Stomach (tissue), 9 donors: ENCODE data around the gene ACSBG1. TPM values are rescaled to one million over a fixed set of nuclear protein-coding genes. Genes with fewer than 3 reads are reported as not detected.

ENCODE experiments used
- DNase-seq, 2 donors: peaks; one replicate each; pipeline versions ENCODE4 v3.0.0 to v3.0.0-alpha.2; 2013 to 2019
- H3K27ac ChIP-seq, 5 donors: fragments of 200-600 bp in 4 of 5; sonication (generic) in 4 of 5; one replicate each; pipeline ENCODE4 v1.5.1; 2013 to 2019; ENCODE audit warnings: mild to moderate bottlenecking in 1 of 5, moderate library complexity in 1 of 5
- H3K27me3 ChIP-seq, 3 donors: fragments of 200-600 bp; sonication (generic); one replicate each; pipeline ENCODE4 v1.5.1; 2017 to 2019; ENCODE audit warnings: mixed run types in 1 of 3
- H3K36me3 ChIP-seq, 4 donors: fragments of 200-600 bp; sonication (generic); 1 replicate in 3 of 4; 2 replicates in 1 of 4; pipeline ENCODE4 v1.5.1; 2016 to 2019
- H3K4me1 ChIP-seq, 4 donors: fragments of 200-600 bp; sonication (generic); one replicate each; pipeline ENCODE4 v1.5.1; 2016 to 2019
- H3K4me3 ChIP-seq, 4 donors: fragments of 200-600 bp; sonication (generic) in 3 of 4; one replicate each; pipeline ENCODE4 v1.5.1; 2016 to 2019; ENCODE audit warnings: mild to moderate bottlenecking in 1 of 4
- H3K9me3 ChIP-seq, 4 donors: fragments of 200-600 bp; sonication (generic); one replicate each; pipeline ENCODE4 v1.5.1; 2016 to 2019
- CTCF ChIP-seq, 7 experiments: fragments of 450-650 bp in 4 of 7; fragments of 200-600 bp in 3 of 7; sonication (generic) in 3 of 7; IDR thresholded peaks; one replicate each; pipeline ENCODE4 v1.5.1; 2016 to 2019; ENCODE audit warnings: antibody characterized with exemption in 7 of 7, control low read depth in 2 of 7, mild to moderate bottlenecking in 1 of 7
- EP300 ChIP-seq: sonication (generic); formaldehyde crosslinking; IDR thresholded peaks from one replicate; pipeline ENCODE4 v1.6.1; 2017; ENCODE audit warnings: antibody characterized with exemption
- POLR2A ChIP-seq, 4 donors: fragments of 450-650 bp; IDR thresholded peaks; one replicate each; pipeline ENCODE4 v1.6.1; 2016; ENCODE audit warnings: antibody characterized with exemption in 4 of 4, control low read depth in 2 of 4, mild to moderate bottlenecking in 1 of 4, moderate library complexity in 1 of 4
- POLR2AphosphoS5 ChIP-seq, 3 donors: sonication (generic); formaldehyde crosslinking; IDR thresholded peaks; one replicate each; pipeline ENCODE4 v1.6.1; 2016; ENCODE audit warnings: antibody characterized with exemption in 3 of 3
- WGBS, 5 donors: extraction: QIAGEN DNeasy Blood & Tissue Kit in 3 of 5; methylation state at CpG; one replicate each; pipeline versions ENCODE4 v1.1.5 to v1.1.7; 2013 to 2018; 5-methylcytosine and 5-hydroxymethylcytosine counted together
- intact Hi-C: fragments of 100-400 bp; cut with DNase I; formaldehyde crosslinking; loops from one replicate; pipeline ENCODE4 v1.15.1; 2023; ENCODE audit warnings: low total_unique reads
- polyA plus RNA-seq, 3 donors: library from polyadenylated mRNA; stranded (reverse); fragments of 200-250 nt; gene quantifications; one replicate each; pipeline ENCODE4 v1.2.3, GENCODE V29; 2013
- total RNA-seq, 5 donors: library from RNA; depleted of rRNA; stranded (reverse); fragments of >200 nt; gene quantifications; one replicate each; pipeline versions ENCODE4 v1.1.0 to v1.2.3, GENCODE V29; 2014 to 2016
- donor health status: healthy with polysubstance abuse.
- donor health status: Bipolar disorder and iron deficiency.
- donor health status: healthy.

Gene ACSBG1
- total and polyA plus RNA-seq, 8 donors = under 0.01 to 1.5 (median 0.15) TPM; not detected in 3

GRCh38 chr15:78244893-78245292 is 10.5 kb upstream of the ACSBG1 start:
- Histone ChIP-seq H3K4me3 (no peak overlapping the region), H3K27me3 (peaks cover 0 to 6% (median 0%) of the 10 kb centered on the region in 3 donors), H3K4me1 (peaks cover 0 to 20% (median 14%) of the 10 kb centered on the region in 4 donors), H3K27ac (no peak overlapping the region), H3K36me3 (no peaks in the 10 kb centered on the region), H3K9me3 (no peaks in the 10 kb centered on the region)
- intact Hi-C loops = loop anchor here (5.0 kb wide), 1 partner anchor 133 kb away; no protein-coding TSS in a partner anchor
- TF ChIP-seq CTCF (IDR thresholded peaks at IDR 0.05) = no peak
- no peak for TF ChIP-seq POLR2AphosphoS5 (IDR thresholded peaks at IDR 0.05)
- TF ChIP-seq POLR2A (IDR thresholded peaks at IDR 0.05) = no peak
- no peak for TF ChIP-seq EP300
- 66 to 87% (median 76%) methylated on average over 6 to 7 of the region's 7 CpGs for WGBS, 5 donors
- DNase-seq = no peak

DNA sequence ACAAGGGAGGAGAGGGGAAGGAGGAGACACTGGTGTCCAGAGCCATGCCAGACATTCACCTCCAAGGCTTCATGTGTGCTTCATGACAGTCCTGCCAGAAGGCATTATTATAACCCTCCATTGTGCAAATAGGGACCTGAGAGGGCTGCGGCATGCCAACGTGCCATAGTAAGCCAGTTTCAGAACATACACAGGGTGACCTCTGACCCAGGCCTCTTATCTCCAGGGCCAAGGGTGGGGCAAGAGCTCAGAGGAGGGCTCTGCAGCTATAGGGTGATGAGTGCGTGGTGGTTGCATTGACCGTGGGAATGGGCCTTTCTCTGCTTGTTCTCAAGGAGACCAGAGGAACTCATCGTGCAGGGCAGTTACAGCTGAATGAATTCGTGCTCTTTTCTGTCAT is 9.7 kb upstream of the ACSBG1 start:
- intact Hi-C loops = loop anchor here (5.0 kb wide), 1 partner anchor 132 kb away; no protein-coding TSS in a partner anchor
- peaks cover 0 to 6% (median 0%) of the 10 kb centered on the region in 3 donors for H3K27me3 ChIP-seq
- WGBS, 5 donors = 48 to 76% (median 55%) methylated on average over 6 of the region's 6 CpGs
- H3K27ac ChIP-seq = no peak overlapping the region
- peaks cover 0 to 20% (median 14%) of the 10 kb centered on the region in 4 donors for H3K4me1 ChIP-seq
- no peaks in the 10 kb centered on the region for H3K36me3 ChIP-seq
- no peak overlapping the region for H3K4me3 ChIP-seq
- no peaks in the 10 kb centered on the region for H3K9me3 ChIP-seq
- no peak for TF ChIP-seq CTCF (IDR thresholded peaks at IDR 0.05)
- TF ChIP-seq EP300 = no peak
- no peak for TF ChIP-seq POLR2AphosphoS5 (IDR thresholded peaks at IDR 0.05)
- no peak for TF ChIP-seq POLR2A (IDR thresholded peaks at IDR 0.05)
- peak; percentile 32 to 63 for DNase-seq

GRCh38 chr15:78243491-78243941 is 9.2 kb upstream of the ACSBG1 start:
- Histone ChIP-seq H3K27ac (no peak overlapping the region), H3K27me3 (peaks cover 0 to 6% (median 0%) of the 10 kb centered on the region in 3 donors), H3K36me3 (no peaks in the 10 kb centered on the region), H3K9me3 (no peaks in the 10 kb centered on the region), H3K4me1 (peaks cover 0 to 20% (median 14%) of the 10 kb centered on the region in 4 donors), H3K4me3 (no peak overlapping the region)
- DNase-seq = peak; percentile 62 to 73
- WGBS, 5 donors = 21 to 51% (median 25%) methylated on average over 5 to 6 of the region's 6 CpGs
- TF ChIP-seq POLR2AphosphoS5 (IDR thresholded peaks at IDR 0.05) (no peak), POLR2A (IDR thresholded peaks at IDR 0.05) (no peak), CTCF (IDR thresholded peaks at IDR 0.05) (no peak), EP300 (no peak)
- intact Hi-C loops = loop anchor here (5.0 kb wide), 1 partner anchor 131 kb away; no protein-coding TSS in a partner anchor

- intact Hi-C loops = loop anchor here (5.0 kb wide), 1 partner anchor 131 kb away; no protein-coding TSS in a partner anchor
- 64 to 87% (median 85%) methylated on average over 6 of the region's 6 CpGs for WGBS, 5 donors
- no peaks in the 10 kb centered on the region for H3K9me3 ChIP-seq
- no peaks in the 10 kb centered on the region for H3K36me3 ChIP-seq
- H3K4me1 ChIP-seq = peaks cover 0 to 20% (median 14%) of the 10 kb centered on the region in 4 donors
- H3K27me3 ChIP-seq = peaks cover 0 to 6% (median 0%) of the 10 kb centered on the region in 3 donors
- no peak for DNase-seq
- no peak overlapping the region for H3K27ac ChIP-seq
- no peak overlapping the region for H3K4me3 ChIP-seq
- TF ChIP-seq POLR2AphosphoS5 (IDR thresholded peaks at IDR 0.05) (no peak), EP300 (no peak), POLR2A (IDR thresholded peaks at IDR 0.05) (no peak), CTCF (IDR thresholded peaks at IDR 0.05) (no peak)
Measured at GRCh38 chr15:78243058-78243457, 8.7 kb upstream of the ACSBG1 start.
